Stimulated activated CD8-positive, alpha-beta memory T cell treated with anti-CD3 and anti-CD28 coated beads, Interleukin-4, amount 100 ng/mL, for 4 hours (primary cell): Measurements from ENCODE around the gene EML6.

Experiments
- DNase-seq, 2 donors: peaks; one replicate each; pipeline ENCODE4 v3.0.0-alpha.2; 2020; ENCODE audit warnings: low read depth in 2 of 2, low spot score in 1 of 2

EML6 gene

DNA sequence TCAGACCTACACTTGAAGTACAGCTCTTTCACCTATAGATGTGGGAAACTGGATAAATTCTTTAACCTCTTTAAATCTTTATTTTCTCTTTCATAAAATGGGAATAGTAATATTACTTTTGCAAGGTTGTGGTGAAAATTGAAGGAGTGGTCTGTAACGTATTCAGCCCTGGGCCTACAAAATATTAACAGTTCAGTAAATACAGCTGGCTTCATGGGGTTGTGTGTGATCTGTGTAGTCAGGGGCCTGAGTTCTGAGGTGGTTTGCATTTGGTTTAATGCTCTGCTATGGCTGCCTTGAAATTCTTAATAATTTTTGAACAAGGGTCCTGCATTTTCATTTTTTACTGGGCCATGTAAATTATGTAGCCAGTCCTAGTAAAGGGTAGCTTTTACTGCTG, 16.8 kb upstream of the EML6 start:
- no peak for DNase-seq

DNA sequence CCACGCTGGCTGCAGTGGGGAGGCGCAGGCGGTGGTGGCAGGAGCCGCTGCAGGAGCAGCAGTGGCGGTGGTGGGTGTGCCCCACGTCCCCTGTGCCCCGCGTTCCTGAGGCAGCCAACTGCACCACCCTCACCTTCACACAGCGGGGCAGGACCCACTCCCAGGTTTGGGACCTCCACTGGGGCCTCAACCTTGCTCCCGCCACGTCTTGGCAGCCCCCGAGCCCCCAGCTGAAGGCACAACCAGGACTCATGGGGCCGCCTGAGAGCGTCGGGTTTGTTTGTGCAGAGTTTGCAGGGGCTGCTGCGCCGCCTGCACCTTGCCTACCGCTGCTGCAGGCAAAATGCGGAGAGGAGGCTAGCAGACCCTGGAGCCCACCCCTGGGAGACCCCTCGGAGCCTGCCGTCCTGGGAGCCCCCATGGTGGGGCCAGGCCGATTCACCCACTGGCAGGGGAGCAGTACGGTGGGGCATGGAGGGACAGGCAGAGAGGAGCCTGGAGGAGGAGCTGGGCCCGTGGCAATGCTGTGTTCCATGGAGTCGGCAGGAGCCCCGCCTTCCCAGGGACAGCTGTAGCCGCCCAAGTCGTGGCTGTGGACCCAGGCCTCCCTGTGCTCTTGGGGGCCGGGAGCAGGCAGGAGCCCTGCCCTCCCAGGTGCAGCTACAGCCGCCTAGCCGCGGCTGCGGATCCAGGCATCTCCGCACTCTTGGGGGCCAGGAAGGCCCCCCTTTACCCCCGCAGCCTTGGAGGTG, 14.7 kb upstream of the EML6 start:
- no peak for DNase-seq

DNA sequence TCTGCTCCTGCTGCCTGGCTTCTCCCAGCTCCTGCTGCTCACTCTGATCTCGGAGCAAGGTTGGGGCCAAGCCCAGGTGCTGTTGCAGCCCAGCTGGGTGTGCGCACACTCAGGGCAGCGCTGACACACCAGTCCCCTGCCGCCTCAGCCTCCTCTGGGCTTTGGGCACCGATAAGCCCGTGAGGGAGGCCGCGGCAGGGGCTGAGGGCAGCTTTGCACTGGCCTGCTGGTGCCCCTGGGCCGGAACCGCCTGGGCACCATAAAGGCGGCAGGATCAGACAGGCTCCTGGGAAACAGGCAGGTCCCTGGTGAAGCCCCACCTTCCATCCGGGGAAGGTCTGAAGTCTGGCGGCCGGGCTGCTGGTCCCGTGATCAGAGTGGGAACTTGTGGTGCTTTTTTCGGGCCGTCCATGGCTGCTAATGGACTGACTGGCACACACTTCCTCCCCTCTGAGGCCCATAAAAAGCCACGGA, 14.1 kb upstream of the EML6 start:
- DNase-seq, result no peak

DNA sequence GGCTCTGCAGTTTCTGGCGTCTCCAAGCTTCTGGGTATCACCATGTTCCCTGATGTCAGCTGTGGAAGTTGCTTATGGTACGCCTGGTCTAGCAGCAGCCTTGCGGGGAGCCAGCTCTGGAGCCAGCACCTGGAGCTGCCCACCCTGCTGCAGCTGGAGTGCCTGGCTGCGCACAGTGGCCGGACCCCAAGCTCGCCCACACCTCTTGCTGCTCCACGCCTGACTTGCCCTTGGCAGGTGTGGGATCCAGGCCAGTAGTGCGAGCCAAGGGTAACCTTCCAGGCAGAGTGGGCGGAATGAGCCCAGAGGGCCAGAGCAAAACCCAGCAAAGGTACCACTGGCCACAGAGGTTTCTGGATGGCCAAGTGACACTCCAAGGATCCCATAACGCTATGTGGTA, 13.2 kb upstream of the EML6 start:
- DNase-seq, result no peak

DNA sequence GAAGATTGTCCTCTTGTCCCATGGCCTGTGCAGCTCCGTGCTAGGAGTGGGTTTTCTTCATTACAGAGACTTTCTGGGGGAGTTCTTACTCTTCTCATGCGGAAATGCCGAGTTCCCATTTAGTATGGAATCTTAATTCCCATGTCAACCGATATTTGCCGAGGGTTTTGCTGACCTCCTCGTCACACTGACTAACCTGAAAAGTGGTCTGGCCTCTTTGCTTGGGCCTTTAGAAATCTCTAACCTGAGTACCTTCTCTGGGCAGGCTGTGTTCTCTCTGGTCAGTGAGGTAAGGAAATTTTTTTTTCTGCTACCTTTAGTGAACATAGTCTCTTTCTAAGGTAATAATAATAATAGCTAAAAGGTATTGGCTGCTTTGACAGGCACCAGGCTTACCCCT, 10.9 kb upstream of the EML6 start:
- DNase-seq, result no peak

DNA sequence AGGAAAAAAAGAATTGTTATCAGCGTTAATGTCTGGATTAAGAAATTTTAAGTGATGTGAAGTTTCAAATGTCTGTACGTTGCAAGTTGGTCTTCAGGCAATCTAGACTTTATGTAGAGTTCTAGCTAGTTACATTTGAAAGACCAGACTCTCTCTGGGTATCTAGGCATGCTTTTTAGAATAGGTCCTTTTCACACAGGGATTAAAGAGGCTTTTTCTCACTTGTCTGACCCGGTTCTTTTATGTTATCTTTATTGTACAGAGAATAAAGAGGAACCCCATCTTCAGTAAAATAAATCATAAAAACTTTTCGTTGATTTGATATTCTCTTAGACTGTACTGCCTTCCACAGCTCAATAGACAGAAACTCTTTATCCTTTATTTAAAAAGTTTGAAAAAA, 8.5 kb upstream of the EML6 start:
- no peak for DNase-seq

DNA sequence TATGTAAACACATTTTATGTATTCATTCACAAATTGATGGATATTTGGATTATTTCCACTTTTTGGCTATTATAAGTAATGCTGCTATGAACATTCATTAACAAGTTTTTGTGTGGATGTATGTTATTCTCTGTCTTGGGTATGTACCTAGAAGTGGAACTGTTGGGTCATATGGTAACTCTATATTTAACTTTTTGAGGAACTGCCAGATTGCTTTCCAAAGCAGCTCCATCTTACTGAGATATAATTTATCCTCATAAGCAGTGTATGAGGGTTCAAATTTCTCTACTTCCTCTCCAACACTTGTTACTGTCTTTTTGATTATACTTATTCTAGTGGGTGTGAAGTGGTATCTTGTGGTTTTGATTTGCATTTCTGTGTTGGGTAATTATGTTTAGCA, 7.1 kb upstream of the EML6 start:
- DNase-seq, result no peak

DNA sequence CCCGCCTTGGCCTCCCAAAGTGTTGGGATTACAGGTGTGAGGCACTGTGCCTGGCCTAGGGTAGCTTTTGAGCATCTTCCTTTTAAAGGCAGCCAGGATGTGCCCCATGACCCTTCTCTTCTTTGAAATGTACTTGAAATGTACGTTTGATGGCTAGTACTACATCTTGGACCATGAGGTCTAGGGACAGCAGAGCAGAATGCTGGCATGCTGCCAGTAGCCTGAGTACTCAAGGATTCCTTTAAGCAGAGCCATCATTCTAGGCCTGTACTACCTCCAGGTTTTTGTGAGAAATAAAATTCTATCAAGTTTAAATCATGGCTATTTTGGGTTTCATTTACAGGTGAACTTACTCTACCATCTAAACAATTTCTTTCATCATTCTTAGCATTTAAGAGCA, 2.9 kb upstream of the EML6 start:
- DNase-seq, result no peak

DNA sequence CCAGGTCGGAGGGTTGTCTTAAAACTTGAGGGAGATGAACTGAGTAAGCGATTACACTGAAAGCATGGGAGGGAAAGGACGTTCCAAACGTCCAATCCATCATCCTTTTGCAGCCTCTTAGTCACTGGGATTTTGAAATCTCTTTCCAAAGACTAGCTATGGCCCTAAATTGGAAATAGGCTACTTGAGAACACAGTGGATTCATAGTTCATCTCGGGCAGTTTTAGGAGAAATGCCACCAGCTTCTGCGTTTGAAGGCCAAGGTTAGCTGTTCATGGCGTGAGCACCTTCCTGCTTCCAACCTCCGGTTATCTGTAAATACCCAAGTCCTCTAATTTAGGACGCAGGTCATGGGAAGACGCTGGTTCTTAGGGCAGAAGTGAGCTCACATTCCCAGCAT, 821 bp upstream of the EML6 start:
- no peak for DNase-seq

DNA sequence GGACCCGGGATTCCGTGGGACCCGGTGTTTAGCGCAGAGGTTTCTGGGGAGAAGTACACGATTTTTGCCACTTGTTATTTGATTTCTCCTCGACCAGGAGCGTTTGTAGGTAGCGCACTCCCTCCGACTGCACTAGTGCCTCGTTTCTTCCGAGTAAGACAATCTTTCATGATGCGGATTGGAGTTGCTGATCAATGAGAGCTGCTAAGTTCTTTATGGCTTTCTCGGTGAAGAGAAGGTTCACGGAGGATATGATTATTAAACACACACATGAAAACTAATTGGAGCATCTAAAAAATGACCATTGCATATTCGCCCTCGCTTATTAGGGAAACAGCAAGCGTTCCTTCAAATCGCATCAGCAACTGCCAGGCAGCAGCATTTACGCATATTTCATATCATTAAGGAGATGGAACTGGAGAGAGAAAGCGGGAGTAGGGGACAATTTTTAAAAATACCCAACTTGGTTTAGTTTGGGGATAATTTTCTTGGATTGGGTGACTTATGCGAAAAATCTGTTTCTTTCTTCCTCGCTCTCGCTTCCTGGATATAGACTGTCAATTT, 616 bp downstream of the EML6 start:
- no peak for DNase-seq

DNA sequence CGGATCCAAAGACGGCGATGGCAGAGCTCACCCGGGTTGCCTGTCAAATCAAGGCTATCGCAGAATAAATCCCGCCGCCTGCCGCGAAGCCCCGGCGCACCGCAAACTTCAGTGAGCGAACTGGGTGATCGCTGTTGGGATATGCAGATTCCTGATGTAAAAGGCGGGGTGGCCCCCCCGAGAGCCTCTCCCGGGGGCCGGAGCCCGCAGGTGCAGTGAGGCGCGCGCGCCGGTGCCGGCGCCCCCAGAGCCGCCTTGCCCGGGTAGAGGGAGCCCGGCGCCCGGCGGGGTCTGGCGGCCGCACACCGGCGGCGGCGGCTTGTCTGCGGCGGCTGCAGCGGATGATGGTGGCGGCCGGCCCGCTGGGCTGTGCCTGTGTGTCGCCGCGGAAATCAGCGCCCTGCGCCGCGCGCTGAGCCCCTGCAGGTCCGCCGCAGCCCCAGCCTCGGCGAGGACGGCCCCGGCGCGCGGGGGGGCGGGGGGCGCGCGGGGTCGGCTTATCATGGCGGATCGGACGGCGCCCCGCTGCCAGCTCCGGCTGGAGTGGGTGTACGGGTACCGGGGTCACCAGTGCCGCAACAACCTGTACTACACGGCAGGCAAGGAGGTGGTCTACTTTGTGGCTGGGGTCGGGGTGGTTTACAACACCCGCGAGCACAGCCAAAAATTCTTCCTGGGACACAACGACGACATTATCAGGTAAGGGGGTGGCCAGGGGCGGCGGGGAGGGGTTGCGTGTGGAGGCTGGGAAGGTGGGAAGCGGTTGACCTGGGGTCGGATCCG, 1.3 kb downstream of the EML6 start:
- no peak for DNase-seq

DNA sequence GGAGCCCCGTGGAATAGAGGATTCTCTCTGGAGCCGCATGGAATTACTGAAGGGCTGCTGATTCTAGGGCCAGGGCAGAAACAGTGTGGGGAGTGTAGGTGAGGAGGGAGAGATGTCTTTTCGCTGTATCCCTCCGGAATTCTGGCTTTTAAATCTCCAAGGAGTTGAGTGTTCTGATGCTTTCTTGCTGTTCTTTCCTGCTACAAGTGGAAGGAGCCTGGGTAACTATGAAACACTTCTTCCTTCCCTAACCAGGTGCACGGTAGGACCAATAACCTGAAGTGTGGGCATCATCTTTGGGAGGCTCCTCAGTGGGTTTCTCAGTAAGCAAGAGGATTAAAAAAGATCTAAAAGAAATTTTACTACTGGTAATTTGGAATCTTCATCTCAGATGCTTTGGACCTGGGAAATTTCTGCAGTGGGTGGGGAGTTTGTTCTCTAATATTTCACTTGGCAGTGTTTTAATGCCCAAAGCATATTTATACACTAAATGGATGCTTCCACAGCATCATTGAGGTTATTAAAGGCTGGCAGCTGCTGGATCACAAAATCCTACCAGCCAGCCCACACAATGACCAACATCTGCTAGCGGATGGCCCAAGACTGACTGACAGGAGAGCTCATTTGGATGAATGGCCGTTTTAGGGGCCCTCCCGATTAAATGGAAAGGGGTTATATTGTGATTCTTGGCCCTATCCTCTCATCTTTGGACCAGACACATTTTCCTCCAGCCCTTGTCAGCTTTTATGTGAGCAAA, 2.1 kb downstream of the EML6 start:
- no peak for DNase-seq

DNA sequence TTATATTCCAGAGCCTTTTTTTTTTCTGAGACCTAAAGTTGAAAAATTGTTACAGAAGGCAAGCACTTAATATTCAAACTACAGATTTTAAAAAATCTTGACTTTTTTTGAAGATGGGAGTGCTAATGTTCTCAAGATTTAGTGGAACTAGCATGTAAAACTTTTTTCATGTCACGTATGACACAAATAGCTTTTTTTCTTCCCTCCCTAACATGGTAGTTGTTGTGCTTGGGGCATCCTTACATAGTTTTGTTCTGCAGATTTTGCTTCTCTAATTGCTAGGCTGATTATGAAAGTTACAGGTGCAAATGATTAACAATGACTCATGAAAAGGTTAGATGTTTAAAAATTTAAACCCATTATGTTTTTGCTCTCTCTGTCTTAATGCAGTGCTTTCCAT, 3.0 kb downstream of the EML6 start:
- DNase-seq, result no peak

DNA sequence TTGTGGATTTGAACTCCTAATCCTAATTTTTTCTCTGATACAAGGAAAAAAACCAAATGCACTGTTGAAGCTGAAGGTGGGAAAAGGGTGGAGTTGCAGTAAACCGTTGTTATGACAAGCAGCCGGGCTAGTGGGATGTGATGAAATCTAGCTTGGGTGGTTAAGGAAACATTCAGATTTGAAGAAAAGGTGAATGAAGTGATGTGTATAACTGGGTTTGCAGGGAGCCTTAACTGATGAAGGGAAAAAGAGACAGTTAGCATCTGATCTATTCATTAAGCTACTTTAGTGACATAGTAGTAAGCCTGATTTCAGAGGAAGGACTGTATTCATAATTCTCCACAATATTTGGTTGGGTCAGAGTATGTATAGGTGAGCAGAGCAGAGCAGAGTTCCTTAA, 3.5 kb downstream of the EML6 start:
- DNase-seq, result no peak

DNA sequence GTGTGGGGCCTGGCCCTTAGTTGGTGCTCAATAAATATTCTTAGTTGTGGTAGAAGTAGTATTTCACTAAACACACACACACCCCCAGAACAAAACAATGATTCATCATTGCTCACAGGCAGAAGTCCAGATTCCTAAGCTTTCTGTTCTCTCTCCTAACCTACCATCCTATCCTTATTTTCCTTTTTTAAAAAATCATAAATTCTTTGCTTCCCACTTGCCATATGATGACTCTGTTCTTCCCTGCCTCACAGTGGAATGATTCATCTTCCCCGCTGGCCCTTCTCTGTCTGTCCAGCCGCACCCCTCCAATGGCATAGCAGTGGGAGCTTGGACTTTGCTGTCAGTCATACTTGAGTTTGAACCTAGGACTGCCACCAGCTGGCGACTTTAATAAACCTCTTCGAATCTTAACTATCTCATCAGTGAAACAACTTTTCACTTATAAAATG, 5.2 kb downstream of the EML6 start:
- no peak for DNase-seq

DNA sequence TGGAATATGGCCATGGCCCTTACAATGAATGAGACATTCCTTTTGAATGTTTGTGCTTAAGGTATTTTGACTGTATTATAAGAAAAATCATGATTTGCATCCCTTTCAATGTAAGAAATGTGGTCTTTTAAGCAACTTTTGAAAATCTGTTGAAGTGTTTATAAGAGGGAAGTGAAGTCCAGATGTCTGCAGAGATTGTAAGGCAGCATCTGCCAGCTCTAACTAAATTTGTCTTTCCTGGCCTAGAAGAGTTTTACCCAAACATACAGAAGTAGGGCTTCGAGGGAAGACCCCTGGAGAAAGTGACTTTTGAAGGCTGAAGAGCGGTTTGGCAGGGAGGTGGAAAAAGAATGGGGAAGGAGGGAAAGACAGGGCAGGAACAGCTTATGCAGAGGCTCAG, 12.2 kb downstream of the EML6 start:
- no peak for DNase-seq

DNA sequence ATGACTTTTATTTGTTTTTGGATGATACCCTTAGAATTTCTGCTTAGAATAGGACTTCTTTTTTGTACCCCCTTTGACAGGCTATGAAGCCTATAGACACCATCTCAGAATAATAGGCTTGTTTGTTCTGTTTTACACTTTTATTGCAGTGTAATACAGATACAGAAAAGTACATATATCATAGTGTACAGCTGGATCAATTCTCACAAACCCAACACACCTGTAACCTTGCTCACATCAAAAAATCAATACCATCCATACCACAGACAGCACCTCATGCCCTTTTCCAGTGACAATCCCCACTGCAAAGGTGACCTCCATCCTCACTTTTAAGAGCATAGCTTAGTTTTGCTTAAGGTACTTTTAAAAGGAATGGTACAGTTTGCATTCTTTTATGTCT, 14.8 kb downstream of the EML6 start:
- no peak for DNase-seq

DNA sequence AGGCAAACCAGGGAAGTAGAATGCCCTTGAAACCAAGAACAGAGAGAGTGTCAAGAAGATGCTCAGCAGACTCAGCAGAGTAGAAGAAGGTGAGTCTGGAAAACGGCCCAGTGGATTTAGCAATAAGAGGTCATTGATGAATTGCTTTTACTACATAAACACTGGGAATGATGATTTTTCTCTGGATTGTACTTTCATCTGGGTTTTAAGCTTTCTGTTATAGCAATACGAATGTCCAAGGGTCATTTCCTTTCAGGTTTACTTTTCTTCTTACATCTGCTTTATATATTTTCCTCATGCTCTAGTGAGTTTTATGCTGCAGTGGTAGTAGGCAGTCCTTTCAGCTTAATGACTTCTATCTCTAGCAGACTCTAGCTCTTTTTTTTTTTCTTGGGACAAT, 16.9 kb downstream of the EML6 start:
- no peak for DNase-seq

DNA sequence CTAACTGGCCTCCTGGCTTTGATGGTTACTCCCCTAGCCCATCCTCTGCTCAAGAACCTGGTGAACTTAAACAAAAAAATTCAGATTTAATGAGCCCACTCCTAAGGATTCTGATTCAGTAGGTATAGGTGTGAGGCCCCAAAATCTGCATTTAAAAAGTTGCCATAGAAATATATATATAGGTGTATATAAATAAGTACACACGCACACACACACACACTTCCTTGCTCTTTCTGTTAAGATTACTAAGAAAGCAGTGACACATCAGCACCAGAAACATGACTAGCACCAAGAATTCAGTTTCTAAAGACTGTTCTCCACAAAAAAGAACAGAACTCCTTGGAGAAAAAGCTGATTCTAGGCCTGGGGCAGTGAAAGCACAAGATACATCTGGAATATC, 17.8 kb downstream of the EML6 start:
- no peak for DNase-seq

DNA sequence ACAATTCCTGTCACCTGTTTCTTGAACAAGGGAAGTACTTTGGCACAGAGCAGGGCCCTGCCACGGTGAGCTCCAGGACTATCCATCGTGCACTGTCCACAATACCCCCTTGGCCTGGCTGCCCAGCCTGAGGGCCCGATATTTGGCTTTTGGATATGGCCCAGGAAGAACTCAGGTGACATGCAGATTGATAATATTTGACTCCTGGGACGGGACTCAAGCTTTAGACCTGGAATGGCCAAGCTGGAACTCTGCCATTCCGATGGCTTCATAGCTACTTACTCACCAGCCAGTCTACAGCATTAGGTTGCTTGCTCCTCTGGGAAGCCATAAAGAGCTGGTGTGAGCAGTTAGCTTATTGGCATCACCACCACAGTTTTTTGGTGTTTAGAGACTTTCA, 26.6 kb downstream of the EML6 start:
- no peak for DNase-seq

DNA sequence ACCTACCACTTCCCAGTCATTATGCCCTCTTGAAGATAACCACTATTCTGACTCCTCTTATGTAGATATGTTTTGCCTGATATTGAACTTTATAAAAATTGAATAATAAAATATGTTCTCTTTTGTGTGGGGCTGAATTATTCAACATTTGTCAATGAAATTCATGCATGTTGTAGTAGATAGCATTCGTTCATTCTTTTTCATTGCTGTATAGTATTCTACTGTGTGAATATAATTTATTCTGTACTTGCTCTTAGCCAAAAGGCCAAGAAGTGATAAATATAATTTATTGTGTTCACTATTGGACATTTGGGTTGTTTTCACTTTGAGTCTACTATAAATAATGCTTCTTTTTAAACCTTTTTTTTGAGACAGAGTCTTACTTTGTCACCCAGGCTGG, 29.0 kb downstream of the EML6 start:
- DNase-seq, result no peak
